Right atrium auricular region (tissue), 2 donors: ENCODE results near the gene BASP1. TPM values are rescaled to one million over a fixed set of nuclear protein-coding genes. Genes with fewer than 3 reads are reported as not detected.

Experiments used
- DNase-seq: peaks from one replicate; pipeline ENCODE4 v3.0.0-alpha.2; 2019; ENCODE audit warnings: low spot score
- H3K27ac ChIP-seq, 2 donors: fragments of 200-600 bp; sonication (generic); 1 replicate in 1 of 2; 2 replicates in 1 of 2; pipeline ENCODE4 v1.5.1; 2016 to 2019
- H3K27me3 ChIP-seq, 2 donors: fragments of 200-600 bp; sonication (generic); one replicate each; pipeline versions ENCODE4 v1.5.1 to v1.6.0; 2017 to 2019
- H3K36me3 ChIP-seq: fragments of 200-600 bp; sonication (generic); one replicate; pipeline ENCODE4 v1.5.1; 2016
- H3K4me1 ChIP-seq, 2 donors: fragments of 200-600 bp; sonication (generic); one replicate each; pipeline versions ENCODE4 v1.5.1 to v1.6.0; 2017 to 2019
- H3K4me3 ChIP-seq, 2 donors: fragments of 200-600 bp; sonication (generic); 1 replicate in 1 of 2; 2 replicates in 1 of 2; pipeline ENCODE4 v1.5.1; 2017 to 2019; ENCODE audit warnings: mild to moderate bottlenecking in 1 of 2, moderate library complexity in 1 of 2
- H3K9me3 ChIP-seq, 2 donors: fragments of 200-600 bp; sonication (generic); one replicate each; pipeline ENCODE4 v1.5.1; 2019
- total RNA-seq, 2 donors: library from RNA; depleted of rRNA; stranded (reverse); fragments of >200 nt; gene quantifications; one replicate each; pipeline ENCODE4 v1.1.0, GENCODE V29; 2016
- TF ChIP-seq, protein P1 (sequence below), 2 donors: fragments of 200-600 bp; sonication (generic); IDR thresholded peaks; one replicate each; pipeline ENCODE4 v1.5.1; 2019; ENCODE audit warnings: antibody characterized with exemption in 2 of 2

The BASP1 gene
- total RNA-seq, 2 donors from 2014 or later: 8.3 to 18.4 TPM

DNA sequence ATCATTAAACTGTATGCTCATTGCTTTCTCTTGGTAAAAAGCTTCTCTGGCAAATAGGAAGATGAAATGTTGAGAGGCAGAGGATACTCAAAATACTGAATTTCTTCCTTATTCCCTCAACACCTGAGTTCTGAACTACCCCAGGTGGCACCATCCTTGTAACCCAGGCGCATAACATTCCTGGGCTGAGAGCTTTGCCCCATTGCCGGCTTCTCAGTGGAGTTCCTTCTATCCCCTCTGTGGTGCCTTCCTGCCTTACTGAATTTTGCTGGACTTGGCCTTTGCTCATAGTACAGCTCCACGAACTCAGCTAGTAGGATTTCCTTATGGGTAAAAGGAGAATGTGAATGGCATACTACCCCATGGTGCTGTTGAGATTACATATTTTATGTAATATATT, 54.7 kb downstream of the BASP1 start:
- Histone ChIP-seq H3K27me3 (no peaks in the 10 kb centered on the region), H3K4me3 (no peak overlapping the region), H3K27ac (no peak overlapping the region), H3K36me3 (no peaks in the 10 kb centered on the region), H3K4me1 (no peaks in the 10 kb centered on the region), H3K9me3 (no peaks in the 10 kb centered on the region)
- no peak for DNase-seq
- TF ChIP-seq, protein P1, sequence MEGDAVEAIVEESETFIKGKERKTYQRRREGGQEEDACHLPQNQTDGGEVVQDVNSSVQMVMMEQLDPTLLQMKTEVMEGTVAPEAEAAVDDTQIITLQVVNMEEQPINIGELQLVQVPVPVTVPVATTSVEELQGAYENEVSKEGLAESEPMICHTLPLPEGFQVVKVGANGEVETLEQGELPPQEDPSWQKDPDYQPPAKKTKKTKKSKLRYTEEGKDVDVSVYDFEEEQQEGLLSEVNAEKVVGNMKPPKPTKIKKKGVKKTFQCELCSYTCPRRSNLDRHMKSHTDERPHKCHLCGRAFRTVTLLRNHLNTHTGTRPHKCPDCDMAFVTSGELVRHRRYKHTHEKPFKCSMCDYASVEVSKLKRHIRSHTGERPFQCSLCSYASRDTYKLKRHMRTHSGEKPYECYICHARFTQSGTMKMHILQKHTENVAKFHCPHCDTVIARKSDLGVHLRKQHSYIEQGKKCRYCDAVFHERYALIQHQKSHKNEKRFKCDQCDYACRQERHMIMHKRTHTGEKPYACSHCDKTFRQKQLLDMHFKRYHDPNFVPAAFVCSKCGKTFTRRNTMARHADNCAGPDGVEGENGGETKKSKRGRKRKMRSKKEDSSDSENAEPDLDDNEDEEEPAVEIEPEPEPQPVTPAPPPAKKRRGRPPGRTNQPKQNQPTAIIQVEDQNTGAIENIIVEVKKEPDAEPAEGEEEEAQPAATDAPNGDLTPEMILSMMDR (IDR thresholded peaks at IDR 0.05): no peak

GRCh38 chr5:17275289-17276158, 58.1 kb downstream of the BASP1 start:
- no peak for DNase-seq
- no peak overlapping the region for H3K4me3 ChIP-seq
- no peaks in the 10 kb centered on the region for H3K4me1 ChIP-seq
- H3K36me3 ChIP-seq: no peaks in the 10 kb centered on the region
- no peak overlapping the region for H3K27ac ChIP-seq
- TF ChIP-seq, protein P1 (IDR thresholded peaks at IDR 0.05): no peak
- no peaks in the 10 kb centered on the region for H3K9me3 ChIP-seq
- H3K27me3 ChIP-seq: no peaks in the 10 kb centered on the region

DNA sequence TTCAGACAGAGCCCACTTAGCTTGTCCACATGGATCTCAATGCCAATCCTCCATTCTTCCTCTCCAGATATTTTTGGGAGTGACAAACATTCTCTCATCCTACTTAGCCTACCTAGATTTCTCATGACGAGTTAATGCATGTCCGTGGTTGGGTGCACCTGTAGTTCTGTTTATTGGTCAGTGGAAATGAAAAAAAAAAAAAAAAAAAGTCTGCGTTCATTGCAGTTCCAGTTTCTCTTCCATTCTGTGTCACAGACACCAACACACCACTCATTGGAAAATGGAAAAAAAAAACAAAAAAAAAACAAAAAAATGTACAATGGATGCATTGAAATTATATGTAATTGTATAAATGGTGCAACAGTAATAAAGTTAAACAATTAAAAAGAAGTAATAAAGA, 59.0 kb downstream of the BASP1 start:
- Histone ChIP-seq H3K27me3 (no peaks in the 10 kb centered on the region), H3K4me3 (no peak overlapping the region), H3K4me1 (no peaks in the 10 kb centered on the region), H3K9me3 (no peaks in the 10 kb centered on the region), H3K27ac (no peak overlapping the region), H3K36me3 (no peaks in the 10 kb centered on the region)
- TF ChIP-seq, protein P1 (IDR thresholded peaks at IDR 0.05): no peak
- no peak for DNase-seq

- no peak for DNase-seq
- H3K36me3 ChIP-seq: no peaks in the 10 kb centered on the region
- TF ChIP-seq, protein P1 (IDR thresholded peaks at IDR 0.05): no peak
Measured at GRCh38 chr5:17277907-17278306, 60.5 kb downstream of the BASP1 start.

GRCh38 chr5:17278931-17279330, 61.5 kb downstream of the BASP1 start:
- H3K36me3 ChIP-seq: no peaks in the 10 kb centered on the region
- H3K27ac ChIP-seq: no peak overlapping the region
- no peaks in the 10 kb centered on the region for H3K27me3 ChIP-seq
- no peaks in the 10 kb centered on the region for H3K4me1 ChIP-seq
- no peaks in the 10 kb centered on the region for H3K9me3 ChIP-seq
- TF ChIP-seq, protein P1 (IDR thresholded peaks at IDR 0.05): no peak
- H3K4me3 ChIP-seq: no peak overlapping the region
- no peak for DNase-seq

More at GRCh38 chr5:17277907-17278306, 60.5 kb downstream of the BASP1 start:
- Histone ChIP-seq H3K4me1 (no peaks in the 10 kb centered on the region), H3K27ac (no peak overlapping the region), H3K27me3 (no peaks in the 10 kb centered on the region), H3K9me3 (no peaks in the 10 kb centered on the region), H3K4me3 (no peak overlapping the region)
